HepG2 (cell line): ENCODE results near the gene AHRR. TPM values are rescaled to one million over a fixed set of nuclear protein-coding genes. Genes with fewer than 3 reads are reported as not detected.

ENCODE experiments used
- ATAC-seq: fragments of 200-7000 bp; cut with Tn5 transposase; 3 replicates; pipeline ENCODE4 v1.9.1; 2020; ENCODE audit warnings: mild to moderate bottlenecking, moderate library complexity
- BruUV-seq: library from RNA; stranded (reverse); fragments of 400-500 nt; replicated peaks from 2 replicates; lab custom pipeline; 2021; lab: Mats Ljungman, UMichigan
- CTCF ChIA-PET: fragments of 300-600 bp; formaldehyde crosslinking; extraction: SDS; loops from one replicate; lab custom pipeline; 2021; ENCODE audit warnings: low total read pairs, inconsistent platforms, low intra/inter-chr PET ratio; lab: Yijun Ruan, JAX
- POLR2A ChIA-PET: fragments of 350-600 bp; sonication (Branson Sonifier 250); formaldehyde crosslinking; loops from one replicate; lab custom pipeline; 2020; ENCODE audit warnings: antibody characterized with exemption, inconsistent platforms; lab: Yijun Ruan, JAX
- DNase-seq: peaks from one replicate; pipeline ENCODE4 v3.0.0-alpha.2; 2015; ENCODE audit warnings: low spot score
- FAIRE-seq: peaks from 3 replicates; lab custom pipeline; 2011; peaks lifted over from hg19 to GRCh38; lab: Jason Lieb, UNC
- H2AFZ ChIP-seq: one replicate; pipeline ENCODE4 v1.6.1; 2011; ENCODE audit warnings: low read length, inconsistent platforms
- H3K27ac ChIP-seq: fragments of 300-600 bp; 3 replicates; pipeline ENCODE4 v1.8.0; 2011; ENCODE audit warnings: mixed run types, mild to moderate bottlenecking, mixed read lengths, low read length, inconsistent platforms; ENCODE audit not compliant: insufficient read depth; ENCODE audit errors: extremely low read length
- H3K27me3 ChIP-seq, 2 experiments: fragments of 200-600 bp in 1 of 2; 2 replicates in 1 of 2; 3 replicates in 1 of 2; pipeline versions ENCODE4 v1.6.0 to v1.8.0; 2011; ENCODE audit warnings: low read length in 2 of 2, mild to moderate bottlenecking in 2 of 2, moderate library complexity in 2 of 2, inconsistent platforms in 1 of 2; ENCODE audit not compliant: insufficient read depth in 2 of 2, control insufficient read depth in 1 of 2
- H3K36me3 ChIP-seq, 2 experiments: fragments of 200-600 bp in 1 of 2; replicated peaks in 1 of 2; 2 replicates in 1 of 2; 3 replicates in 1 of 2; pipeline versions ENCODE4 v1.5.1 to v1.8.0; 2011; ENCODE audit warnings: low read length in 2 of 2, inconsistent platforms in 1 of 2; ENCODE audit not compliant: insufficient read depth in 2 of 2, control insufficient read depth in 1 of 2
- H3K4me1 ChIP-seq: 2 replicates; pipeline ENCODE4 v1.5.1; 2012; ENCODE audit warnings: low read length, inconsistent platforms; ENCODE audit not compliant: insufficient read depth
- H3K4me2 ChIP-seq: 2 replicates; pipeline ENCODE4 v1.6.0; 2011; ENCODE audit warnings: low read depth, low read length, inconsistent platforms
- H3K4me3 ChIP-seq, 3 experiments: fragments of 200-600 bp in 1 of 3; sonication (generic), shearing (Covaris generic) in 1 of 3; replicated peaks in 1 of 3; 2 replicates each; pipeline ENCODE4 v1.5.1; 2011 to 2016; ENCODE audit warnings: low read length in 3 of 3, inconsistent platforms in 2 of 3, low read depth in 2 of 3, mild to moderate bottlenecking in 2 of 3, control low read depth in 1 of 3, mixed read lengths in 1 of 3; ENCODE audit not compliant: insufficient read depth in 1 of 3
- H3K79me2 ChIP-seq: one replicate; pipeline ENCODE4 v1.6.1; 2011; ENCODE audit warnings: low read length, inconsistent platforms; ENCODE audit not compliant: insufficient read depth
- H3K9ac ChIP-seq: 2 replicates; pipeline ENCODE4 v1.6.0; 2011; ENCODE audit warnings: mild to moderate bottlenecking, low read depth, low read length, inconsistent platforms; ENCODE audit not compliant: insufficient read depth
- H3K9me3 ChIP-seq: 2 replicates; pipeline ENCODE4 v1.5.1; 2012; ENCODE audit warnings: mild to moderate bottlenecking, low read length
- H4K20me1 ChIP-seq: 2 replicates; pipeline ENCODE4 v1.6.0; 2011; ENCODE audit warnings: inconsistent platforms, mild to moderate bottlenecking, low read length, moderate library complexity; ENCODE audit not compliant: insufficient read depth
- AKNA ChIP-seq: sonication (generic); formaldehyde crosslinking; IDR thresholded peaks from 2 replicates; pipeline ENCODE4 v1.4.0; 2020; ENCODE audit warnings: missing genetic modification reagents, borderline replicate concordance
- EED ChIP-seq: sonication (generic); formaldehyde crosslinking; IDR thresholded peaks from 2 replicates; pipeline ENCODE4 v1.5.0; 2020; ENCODE audit warnings: mild to moderate bottlenecking, missing genetic modification reagents
- JUND ChIP-seq: sonication (generic); formaldehyde crosslinking; IDR thresholded peaks from 2 replicates; pipeline ENCODE4 v1.8.0; 2022; ENCODE audit warnings: mild to moderate bottlenecking, missing genetic modification reagents
- KLF16 ChIP-seq, 2 experiments: sonication (generic) in 1 of 2; formaldehyde crosslinking in 1 of 2; IDR thresholded peaks; 2 replicates each; pipeline versions ENCODE4 v1.6.1 to v1.8.0; 2016 to 2023; ENCODE audit warnings: missing genetic modification reagents in 2 of 2, missing compliant biosample characterization in 1 of 2
- MED1 ChIP-seq: sonication (generic); formaldehyde crosslinking; IDR thresholded peaks from 2 replicates; pipeline ENCODE4 v1.4.0; 2020; ENCODE audit warnings: missing genetic modification reagents
- NR0B2 ChIP-seq: sonication (generic); formaldehyde crosslinking; IDR thresholded peaks from 2 replicates; pipeline ENCODE4 v1.4.0; 2020; ENCODE audit warnings: mild to moderate bottlenecking, missing genetic modification reagents
- PHF20 ChIP-seq: sonication (generic); formaldehyde crosslinking; IDR thresholded peaks from 2 replicates; pipeline ENCODE4 v1.5.0; 2020; ENCODE audit warnings: mild to moderate bottlenecking, missing genetic modification reagents
- PHF8 ChIP-seq: sonication (generic); formaldehyde crosslinking; IDR thresholded peaks from 2 replicates; pipeline ENCODE4 v1.5.0; 2020; ENCODE audit warnings: missing genetic modification reagents
- USF2 ChIP-seq, 2 experiments: sonication (generic) in 1 of 2; formaldehyde crosslinking in 1 of 2; IDR thresholded peaks; 2 replicates each; pipeline versions ENCODE4 v1.5.1 to v1.6.1; 2011 to 2020; ENCODE audit warnings: borderline replicate concordance in 1 of 2, low read depth in 1 of 2, low read length in 1 of 2, mild to moderate bottlenecking in 1 of 2, missing genetic modification reagents in 1 of 2, moderate library complexity in 1 of 2
- ZNF337 ChIP-seq: sonication (generic); formaldehyde crosslinking; IDR thresholded peaks from 2 replicates; pipeline ENCODE4 v1.5.1; 2020; ENCODE audit warnings: missing genetic modification reagents, low read depth, mild to moderate bottlenecking, borderline replicate concordance
- ZNF567 ChIP-seq: sonication (generic); formaldehyde crosslinking; IDR thresholded peaks from 2 replicates; pipeline ENCODE4 v1.8.1; 2023; ENCODE audit warnings: mild to moderate bottlenecking, missing genetic modification reagents, borderline replicate concordance
- ZNF569 ChIP-seq: sonication (generic); formaldehyde crosslinking; IDR thresholded peaks from 2 replicates; pipeline ENCODE4 v1.5.0; 2020; ENCODE audit warnings: mild to moderate bottlenecking, missing genetic modification reagents, moderate library complexity, borderline replicate concordance
- ZNF570 ChIP-seq: sonication (generic); formaldehyde crosslinking; IDR thresholded peaks from 2 replicates; pipeline ENCODE4 v1.4.0; 2020; ENCODE audit warnings: mild to moderate bottlenecking, missing genetic modification reagents, borderline replicate concordance
- WGBS: methylation state at CpG from one replicate; pipeline ENCODE4 v1.1.6; 2017; ENCODE audit warnings: low lambda C conversion rate; 5-methylcytosine and 5-hydroxymethylcytosine counted together
- in situ Hi-C: cut with HindIII; loops from 2 replicates; pipeline ENCODE4 v1.10.0; 2017; ENCODE audit warnings: low pct_unique_long_range_greater_than_20kb; ENCODE audit not compliant: extremely low pct_ligation_motif_present
- intact Hi-C: fragments of 100-400 bp; cut with micrococcal nuclease; formaldehyde crosslinking; loops from one replicate; pipeline ENCODE4 v1.10.0; 2022; ENCODE audit not compliant: unreplicated experiment
- polyA plus RNA-seq, 8 experiments: library from polyadenylated mRNA; depleted of rRNA in 3 of 8; stranded (reverse) in 7 of 8; unstranded in 1 of 8; fragments of >200 nt; fragmentation: Illumina TruSeq in 4 of 8; extraction: Trizol in 4 of 8; gene quantifications; 2 replicates each; pipeline versions ENCODE4 v1.2.1 to v1.2.3, GENCODE V29; 2011 to 2016; ENCODE audit warnings: low read depth in 4 of 8, missing spikeins in 1 of 8, mixed read lengths in 1 of 8; ENCODE audit not compliant: insufficient read depth in 1 of 8
- total RNA-seq, 5 experiments: library from RNA; depleted of rRNA; stranded (reverse); fragments of >200 nt; fragmentation: Illumina TruSeq; extraction: Trizol; gene quantifications; 2 replicates each; pipeline ENCODE4 v1.2.3, GENCODE V29; 2016; ENCODE audit warnings: low read depth in 1 of 5

The AHRR gene
- total and polyA plus RNA-seq, 2 of the 13 experiments (the other 11 are each of a cell fraction or from before 2014, with no cell fraction given), result 0.28 to 0.35 TPM

GRCh38 chr5:333945-334344 is 12.4 kb downstream of the AHRR start (continued):
- TF ChIP-seq KLF16 (CRISPR knock-in tag; IDR thresholded peaks at IDR 0.05), result no peak
- no peak for TF ChIP-seq NR0B2 (CRISPR knock-in tag)
- no peak for TF ChIP-seq EED (CRISPR knock-in tag)
- TF ChIP-seq, all 625 proteins: peak for 0

GRCh38 chr5:334903-335739 is 13.6 kb downstream of the AHRR start:
- no peak overlapping the region for H3K27ac ChIP-seq
- no peak overlapping the region for H3K4me3 ChIP-seq
- intact Hi-C loops, result no loop called here
- 90% methylated on average over 3 of the region's 5 CpGs for WGBS
- POLR2A ChIA-PET, result no interaction called here
- no peaks in the 10 kb centered on the region for H3K36me3 ChIP-seq
- BruUV-seq, result no TSS peak
- no peak overlapping the region for H2AFZ ChIP-seq
- CTCF ChIA-PET, result no interaction called here
- FAIRE-seq (no peak), ATAC-seq (no peak), DNase-seq (no peak)
- no peaks in the 10 kb centered on the region for H3K9me3 ChIP-seq
- H3K9ac ChIP-seq, result no peak overlapping the region
- no peaks in the 10 kb centered on the region; a peak in 1 of 5 replicates for H3K27me3 ChIP-seq
- H3K4me1 ChIP-seq, result no peaks in the 10 kb centered on the region
- H3K4me2 ChIP-seq, result no peak overlapping the region
- in situ Hi-C loops, result no loop called here
- H3K79me2 ChIP-seq, result no peaks in the 10 kb centered on the region
- H4K20me1 ChIP-seq, result no peaks in the 10 kb centered on the region
- no peak for TF ChIP-seq USF2 (IDR thresholded peaks at IDR 0.05; ENCODE audit: low read depth, low read length)
- no peak for TF ChIP-seq USF2 (CRISPR knock-in tag; IDR thresholded peaks at IDR 0.05; ENCODE audit: borderline replicate concordance)
- TF ChIP-seq ZNF569, result no peak
- TF ChIP-seq AKNA (CRISPR knock-in tag), result no peak
- no peak for TF ChIP-seq JUND
- no peak for TF ChIP-seq ZNF337
- no peak for TF ChIP-seq ZNF567
- TF ChIP-seq PHF8 (CRISPR knock-in tag), result no peak
- no peak for TF ChIP-seq PHF20 (CRISPR knock-in tag)
- TF ChIP-seq MED1 (CRISPR knock-in tag), result no peak
- no peak for TF ChIP-seq ZNF570
